Body of pancreas (tissue), 4 donors: ENCODE results near the gene PTPRD. TPM values are rescaled to one million over a fixed set of nuclear protein-coding genes. Genes with fewer than 3 reads are reported as not detected.

ENCODE experiments used
- ATAC-seq: fragments of 150-250 bp; one replicate; pipeline ENCODE4 v1.9.1; 2016
- DNase-seq, 4 donors: peaks; one replicate each; pipeline ENCODE4 v3.0.0-alpha.2; 2019
- H3K27ac ChIP-seq, 4 donors: fragments of 200-600 bp; sonication (generic); 1 replicate in 3 of 4; 2 replicates in 1 of 4; pipeline versions ENCODE4 v1.5.1 to v1.6.1; 2016 to 2019; ENCODE audit warnings: mild to moderate bottlenecking in 1 of 4, mixed read lengths in 1 of 4, moderate library complexity in 1 of 4
- H3K27me3 ChIP-seq, 2 donors: fragments of 200-600 bp; sonication (generic); one replicate each; pipeline ENCODE4 v1.6.0; 2016; ENCODE audit warnings: mild to moderate bottlenecking in 1 of 2
- H3K36me3 ChIP-seq, 2 donors: fragments of 200-600 bp; sonication (generic); replicated peaks in 1 of 2; 2 replicates each; pipeline ENCODE4 v1.5.1; 2016; ENCODE audit warnings: low read depth in 2 of 2; ENCODE audit not compliant: insufficient read depth in 1 of 2
- H3K4me1 ChIP-seq: fragments of 200-600 bp; sonication (generic); one replicate; pipeline ENCODE4 v1.6.0; 2016
- H3K4me3 ChIP-seq, 2 donors: fragments of 200-600 bp; sonication (generic); 1 replicate in 1 of 2; 2 replicates in 1 of 2; pipeline ENCODE4 v1.5.1; 2016 to 2019
- H3K9me3 ChIP-seq, 3 donors: fragments of 200-600 bp; sonication (generic); 1 replicate in 2 of 3; 2 replicates in 1 of 3; pipeline ENCODE4 v1.5.1; 2016
- CTCF ChIP-seq, 7 experiments: fragments of 450-650 bp in 4 of 7; fragments of 200-600 bp in 3 of 7; sonication (generic) in 3 of 7; IDR thresholded peaks; one replicate each; pipeline ENCODE4 v1.5.1; 2016 to 2019; ENCODE audit warnings: antibody characterized with exemption in 7 of 7
- POLR2A ChIP-seq, 3 donors: fragments of 450-650 bp; IDR thresholded peaks; one replicate each; pipeline ENCODE4 v1.6.1; 2016; ENCODE audit warnings: antibody characterized with exemption in 3 of 3, mild to moderate bottlenecking in 2 of 3
- WGBS, 2 donors: methylation state at CpG; one replicate each; pipeline ENCODE4 v1.1.5; 2017; 5-methylcytosine and 5-hydroxymethylcytosine counted together
- intact Hi-C: fragments of 100-400 bp; cut with DNase I; formaldehyde crosslinking; loops from one replicate; pipeline ENCODE4 v1.15.1; 2023
- total RNA-seq, 2 donors: library from RNA; depleted of rRNA; stranded (reverse); fragments of >200 nt; gene quantifications; one replicate each; pipeline ENCODE4 v1.1.0, GENCODE V29; 2016

The PTPRD gene
- total RNA-seq, 2 donors from 2014 or later = 4.3 to 4.9 TPM

GRCh38 chr9:8640761-8641160 lies 1972.0 kb downstream of the PTPRD start:
- 62 to 75% methylated on average over 3 of the region's 3 CpGs for WGBS, 2 donors
- ATAC-seq (no peak), DNase-seq (no peak)
- Histone ChIP-seq H3K27ac (no peak overlapping the region), H3K36me3 (no peaks in the 10 kb centered on the region), H3K4me3 (no peak overlapping the region), H3K4me1 (no peaks in the 10 kb centered on the region), H3K27me3 (no peaks in the 10 kb centered on the region), H3K9me3 (no peaks in the 10 kb centered on the region)
- no peak for TF ChIP-seq POLR2A (IDR thresholded peaks at IDR 0.05)
- TF ChIP-seq CTCF (IDR thresholded peaks at IDR 0.05) = no peak
- intact Hi-C loops = loop anchor here (10.0 kb wide), 1 partner anchor 56 kb away; no protein-coding TSS in a partner anchor

GRCh38 chr9:8637626-8638025 lies 1975.2 kb downstream of the PTPRD start:
- ATAC-seq (no peak), DNase-seq (no peak)
- H3K4me1 ChIP-seq = no peaks in the 10 kb centered on the region
- no peaks in the 10 kb centered on the region for H3K27me3 ChIP-seq
- WGBS, 2 donors = 46 to 63% methylated on average over 1 of the region's 1 CpG
- TF ChIP-seq POLR2A (IDR thresholded peaks at IDR 0.05) = no peak
- no peak for TF ChIP-seq CTCF (IDR thresholded peaks at IDR 0.05)
- H3K36me3 ChIP-seq = no peaks in the 10 kb centered on the region
- H3K4me3 ChIP-seq = no peak overlapping the region
- no peaks in the 10 kb centered on the region for H3K9me3 ChIP-seq
- intact Hi-C loops = no loop called here
- no peak overlapping the region for H3K27ac ChIP-seq

GRCh38 chr9:8633784-8634183 lies 1979.0 kb downstream of the PTPRD start:
- Histone ChIP-seq H3K4me1 (no peaks in the 10 kb centered on the region), H3K36me3 (no peaks in the 10 kb centered on the region), H3K27ac (no peak overlapping the region), H3K9me3 (no peaks in the 10 kb centered on the region), H3K27me3 (no peaks in the 10 kb centered on the region), H3K4me3 (no peak overlapping the region)
- ATAC-seq = no peak
- WGBS, 2 donors = 23 to 27% methylated on average over 3 of the region's 3 CpGs
- DNase-seq = no peak
- TF ChIP-seq POLR2A (IDR thresholded peaks at IDR 0.05) (no peak), CTCF (IDR thresholded peaks at IDR 0.05) (no peak)
- intact Hi-C loops = no loop called here

- Histone ChIP-seq H3K9me3 (no peaks in the 10 kb centered on the region), H3K27ac (no peak overlapping the region), H3K27me3 (no peaks in the 10 kb centered on the region), H3K4me3 (no peak overlapping the region), H3K36me3 (no peaks in the 10 kb centered on the region), H3K4me1 (no peaks in the 10 kb centered on the region)
- DNase-seq = no peak
- intact Hi-C loops = no loop called here
- TF ChIP-seq POLR2A (IDR thresholded peaks at IDR 0.05) = no peak
- no peak for TF ChIP-seq CTCF (IDR thresholded peaks at IDR 0.05)
- ATAC-seq = no peak
- WGBS, 2 donors = 41 to 50% methylated on average over 1 of the region's 1 CpG
Observed at GRCh38 chr9:8632493-8632892, 1980.3 kb downstream of the PTPRD start.

- H3K27ac ChIP-seq = no peak overlapping the region
- intact Hi-C loops = no loop called here
- H3K27me3 ChIP-seq = no peaks in the 10 kb centered on the region
- no peak overlapping the region for H3K4me3 ChIP-seq
- no peak for DNase-seq
- TF ChIP-seq CTCF (IDR thresholded peaks at IDR 0.05) = no peak
- no peak for TF ChIP-seq POLR2A (IDR thresholded peaks at IDR 0.05)
- H3K36me3 ChIP-seq = no peaks in the 10 kb centered on the region
- H3K4me1 ChIP-seq = no peaks in the 10 kb centered on the region
- ATAC-seq = no peak
- no peaks in the 10 kb centered on the region for H3K9me3 ChIP-seq
Observed at GRCh38 chr9:8628791-8629190, 1984.0 kb downstream of the PTPRD start.
